OCI-LY1 (cell line): ENCODE results near the gene PRKAR2B.

ENCODE experiments used
- H2AFZ ChIP-seq: fragments of 200-600 bp; sonication (generic), shearing (Covaris generic); 2 replicates; pipeline ENCODE4 v1.6.0; 2014; ENCODE audit warnings: antibody characterized with exemption, mild to moderate bottlenecking, low read length
- H3F3A ChIP-seq: fragments of 200-600 bp; sonication (generic), shearing (Covaris generic); 2 replicates; pipeline ENCODE4 v1.6.0; 2014; ENCODE audit warnings: mild to moderate bottlenecking, antibody characterized with exemption, low read length, moderate library complexity; ENCODE audit not compliant: insufficient read depth
- H3K27ac ChIP-seq: fragments of 200-600 bp; sonication (generic); 2 replicates; pipeline ENCODE4 v1.5.1; 2014; ENCODE audit warnings: low read length, mixed run types, mild to moderate bottlenecking, low read depth; ENCODE audit not compliant: poor library complexity, severe bottlenecking
- H3K27me3 ChIP-seq: fragments of 200-600 bp; sonication (generic); 2 replicates; pipeline ENCODE4 v1.6.0; 2014; ENCODE audit warnings: antibody characterized with exemption, mild to moderate bottlenecking, low read length, moderate library complexity; ENCODE audit not compliant: insufficient read depth
- H3K36me3 ChIP-seq: fragments of 200-600 bp; sonication (generic); 2 replicates; pipeline ENCODE4 v1.6.1; 2014; ENCODE audit warnings: mild to moderate bottlenecking, antibody characterized with exemption, low read length, moderate library complexity, mixed read lengths; ENCODE audit not compliant: insufficient read depth
- H3K4me1 ChIP-seq: fragments of 200-600 bp; sonication (generic); 2 replicates; pipeline ENCODE4 v1.5.1; 2014; ENCODE audit warnings: mild to moderate bottlenecking, low read length, moderate library complexity; ENCODE audit not compliant: insufficient read depth, severe bottlenecking
- H3K4me2 ChIP-seq: fragments of 200-600 bp; sonication (generic), shearing (Covaris generic); 2 replicates; pipeline ENCODE4 v1.6.1; 2014; ENCODE audit warnings: low read length
- H3K4me3 ChIP-seq: fragments of 200-600 bp; sonication (generic); 2 replicates; pipeline ENCODE4 v1.5.1; 2014; ENCODE audit warnings: low read length, low read depth, mild to moderate bottlenecking, mixed read lengths; ENCODE audit not compliant: poor library complexity, severe bottlenecking
- H3K79me2 ChIP-seq: fragments of 200-600 bp; shearing (Covaris generic); 2 replicates; pipeline ENCODE4 v1.6.1; 2016; ENCODE audit warnings: mixed run types, low read length, mixed read lengths; ENCODE audit not compliant: insufficient read depth
- H3K9ac ChIP-seq: fragments of 200-600 bp; sonication (generic), shearing (Covaris generic); 2 replicates; pipeline ENCODE4 v1.6.1; 2014; ENCODE audit warnings: mild to moderate bottlenecking, low read length, mixed read lengths
- H3K9me2 ChIP-seq: fragments of 200-600 bp; sonication (generic), shearing (Covaris generic); 2 replicates; pipeline ENCODE4 v1.6.1; 2014; ENCODE audit warnings: low read depth, mild to moderate bottlenecking, low read length, mixed read lengths
- H3K9me3 ChIP-seq: fragments of 200-600 bp; shearing (Covaris generic); 2 replicates; pipeline ENCODE4 v1.6.1; 2014; ENCODE audit warnings: low read length, mixed read lengths
- H4K20me1 ChIP-seq: fragments of 200-600 bp; sonication (generic), shearing (Covaris generic); 2 replicates; pipeline ENCODE4 v1.6.0; 2016; ENCODE audit warnings: mild to moderate bottlenecking, low read length; ENCODE audit not compliant: insufficient read depth
- CTCF ChIP-seq: fragments of 200-600 bp; sonication (generic), shearing (Covaris generic); IDR thresholded peaks from 2 replicates; pipeline ENCODE4 v1.5.1; 2017; ENCODE audit warnings: mild to moderate bottlenecking, antibody characterized with exemption, low read length, moderate library complexity, mixed read lengths
- EZH2 ChIP-seq: fragments of 200-600 bp; sonication (generic), shearing (Covaris generic); IDR thresholded peaks from 2 replicates; pipeline ENCODE4 v1.8.0; 2017; ENCODE audit warnings: borderline replicate concordance, mixed run types, mild to moderate bottlenecking, antibody characterized with exemption, low read length, moderate library complexity, mixed read lengths

Gene PRKAR2B

GRCh38 chr7:107171496-107171895 is 127.0 kb downstream of the PRKAR2B start:
- Histone ChIP-seq H3K9me3 (no peaks in the 10 kb centered on the region), H3F3A (no peaks in the 10 kb centered on the region), H2AFZ (no peak overlapping the region), H3K79me2 (peaks cover 59% of the 10 kb centered on the region), H3K4me1 (peaks cover 34% of the 10 kb centered on the region), H3K27ac (no peak overlapping the region), H3K9ac (no peak overlapping the region), H3K4me3 (no peak overlapping the region), H4K20me1 (no peaks in the 10 kb centered on the region), H3K9me2 (no peaks in the 10 kb centered on the region), H3K4me2 (no peak overlapping the region), H3K27me3 (no peaks in the 10 kb centered on the region), H3K36me3 (peaks cover 5% of the 10 kb centered on the region; the same call in 1 of the 2 replicates)
- TF ChIP-seq EZH2 (no peak), CTCF (no peak)

GRCh38 chr7:107172276-107173032 is 127.9 kb downstream of the PRKAR2B start:
- Histone ChIP-seq H3K9me3 (no peaks in the 10 kb centered on the region), H3F3A (no peaks in the 10 kb centered on the region), H4K20me1 (no peaks in the 10 kb centered on the region), H3K4me1 (peaks cover 27% of the 10 kb centered on the region), H3K27me3 (no peaks in the 10 kb centered on the region), H3K9me2 (no peaks in the 10 kb centered on the region), H2AFZ (no peak overlapping the region), H3K36me3 (peaks cover 5% of the 10 kb centered on the region; the same call in 1 of the 2 replicates), H3K4me3 (no peak overlapping the region), H3K79me2 (peaks cover 68% of the 10 kb centered on the region), H3K9ac (no peak overlapping the region), H3K4me2 (no peak overlapping the region), H3K27ac (no peak overlapping the region)
- TF ChIP-seq CTCF, result no peak
- TF ChIP-seq EZH2, result no peak

- no peaks in the 10 kb centered on the region for H3K9me3 ChIP-seq
- H3K9ac ChIP-seq, result no peak overlapping the region; the same call in 1 of the 2 replicates
- H3K4me2 ChIP-seq, result peak overlapping the region; percentile 18; the same call in 1 of the 2 replicates
- H3K27me3 ChIP-seq, result no peaks in the 10 kb centered on the region
- TF ChIP-seq EZH2, result no peak
- TF ChIP-seq CTCF, result no peak
- peaks cover 5% of the 10 kb centered on the region; the same call in 1 of the 2 replicates for H3K36me3 ChIP-seq
- H3K27ac ChIP-seq, result no peak overlapping the region
- no peaks in the 10 kb centered on the region for H3K9me2 ChIP-seq
- H3F3A ChIP-seq, result no peaks in the 10 kb centered on the region
- H4K20me1 ChIP-seq, result no peaks in the 10 kb centered on the region
- peaks cover 26% of the 10 kb centered on the region for H3K4me1 ChIP-seq
- H3K79me2 ChIP-seq, result peaks cover 76% of the 10 kb centered on the region
- no peak overlapping the region for H3K4me3 ChIP-seq
- H2AFZ ChIP-seq, result no peak overlapping the region
Observed at GRCh38 chr7:107173191-107173590, 128.7 kb downstream of the PRKAR2B start.
